Measurements from ENCODE around the gene NBEAL2.
"Not testable (repeated sequence)": the region's sequence is repeated elsewhere in the genome, so short reads cannot be mapped to it uniquely, and the experiment has no call there.

Gene NBEAL2

GRCh38 chr3:47019201-47019600 is 39.7 kb downstream of the NBEAL2 start:
- no peak for TF ChIP-seq CTCF (IDR thresholded peaks at IDR 0.05; ENCODE audit: insufficient read depth, low read depth, low read length, missing control alignments)
- no peak overlapping the region for H3K4me3 ChIP-seq (ENCODE audit: low read depth, low read length)
- DNase-seq (ENCODE audit: low read depth), result peak; percentile 82

DNA sequence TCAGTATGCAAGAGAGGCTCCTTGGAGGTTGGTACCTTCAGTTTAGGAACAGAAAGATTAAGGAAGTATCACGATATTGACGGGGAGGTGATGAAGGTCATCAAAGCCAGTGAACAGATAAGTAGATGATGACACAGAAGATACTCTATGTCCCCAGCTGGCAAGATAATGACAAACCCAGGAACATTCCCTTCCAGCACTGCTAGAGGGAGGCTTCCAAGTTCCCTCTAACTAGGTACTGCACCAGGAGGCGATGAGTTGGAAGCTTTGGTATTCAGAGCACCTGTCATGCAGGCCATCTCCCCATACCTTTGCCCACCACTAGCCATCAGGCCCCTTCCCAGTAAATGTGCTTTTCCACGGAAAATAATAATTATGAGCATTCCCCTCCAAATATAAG is 40.8 kb downstream of the NBEAL2 start:
- no peak overlapping the region for H3K4me3 ChIP-seq (ENCODE audit: low read depth, low read length)
- TF ChIP-seq CTCF (IDR thresholded peaks at IDR 0.05; ENCODE audit: insufficient read depth, low read depth, low read length, missing control alignments), result no peak
- DNase-seq (ENCODE audit: low read depth), result no peak

DNA sequence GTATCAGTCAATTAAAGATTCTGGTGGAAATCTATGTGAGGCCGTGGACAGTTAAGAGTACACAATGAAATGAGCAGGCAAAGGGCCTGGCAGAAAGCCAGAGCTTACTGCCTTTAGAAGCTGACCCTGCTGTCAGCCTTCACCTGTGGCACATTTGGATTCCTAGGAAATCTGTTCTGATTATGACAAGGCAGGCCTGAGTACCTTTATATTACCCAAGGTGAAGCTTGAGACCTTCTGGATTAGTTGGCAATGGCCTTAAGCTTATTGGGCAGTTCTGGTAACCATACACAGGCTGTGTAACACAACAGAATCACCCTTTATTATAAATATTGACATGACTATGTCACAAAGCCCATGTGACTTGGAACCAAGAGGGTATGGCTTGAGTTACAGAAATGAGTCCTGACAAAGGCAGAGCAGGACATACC is 43.2 kb downstream of the NBEAL2 start:
- H3K4me3 ChIP-seq (ENCODE audit: low read depth, low read length), result no peak overlapping the region
- no peak for TF ChIP-seq CTCF (IDR thresholded peaks at IDR 0.05; ENCODE audit: insufficient read depth, low read depth, low read length, missing control alignments)
- no peak for DNase-seq (ENCODE audit: low read depth)

DNA sequence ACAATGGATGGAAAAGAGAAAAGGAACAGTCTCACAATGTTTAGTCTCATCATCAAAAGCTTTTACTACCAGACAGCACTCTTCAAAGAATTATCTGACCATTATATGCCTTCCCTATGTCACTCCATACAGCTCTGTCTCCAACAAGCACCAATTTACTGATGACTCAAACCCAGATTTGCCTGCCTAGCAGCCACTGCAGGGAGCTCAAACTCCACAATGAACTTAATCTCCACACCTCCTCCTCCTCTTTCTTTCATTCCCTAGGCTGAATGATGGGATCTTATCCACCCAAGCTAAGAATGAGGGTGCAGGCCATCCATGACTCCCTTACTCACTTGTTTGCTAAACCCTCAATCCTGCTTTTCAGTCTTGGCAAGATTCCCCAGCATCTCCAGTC is 45.5 kb downstream of the NBEAL2 start:
- no peak for DNase-seq (ENCODE audit: low read depth)
- H3K4me3 ChIP-seq (ENCODE audit: low read depth, low read length), result no peak overlapping the region
- TF ChIP-seq CTCF (IDR thresholded peaks at IDR 0.05; ENCODE audit: insufficient read depth, low read depth, low read length, missing control alignments), result no peak

DNA sequence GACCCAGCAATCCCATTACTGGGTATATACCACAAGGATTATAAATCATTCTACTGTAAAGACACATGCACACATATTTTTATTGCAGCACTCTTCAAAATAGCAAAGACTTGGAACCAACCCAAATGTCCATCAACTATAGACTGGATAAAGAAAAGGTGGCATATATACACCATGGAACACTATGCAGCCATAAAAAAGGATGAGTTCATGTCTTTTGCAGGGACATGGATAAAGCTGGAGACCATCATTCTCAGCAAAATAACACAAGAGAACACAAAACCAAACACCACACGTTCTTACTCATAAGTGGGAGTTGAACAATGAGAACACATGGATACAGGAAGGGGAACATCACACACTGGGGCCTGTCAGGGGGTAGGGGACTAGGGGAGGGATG is 47.0 kb downstream of the NBEAL2 start:
- DNase-seq (ENCODE audit: low read depth); H3K4me3 ChIP-seq (ENCODE audit: low read depth, low read length): not testable (repeated sequence)

- DNase-seq (ENCODE audit: low read depth), result no peak
Observed at GRCh38 chr3:47028146-47028545, 48.7 kb downstream of the NBEAL2 start.

GRCh38 chr3:47028667-47029066 is 49.2 kb downstream of the NBEAL2 start:
- DNase-seq (ENCODE audit: low read depth), result no peak
- no peak overlapping the region for H3K4me3 ChIP-seq (ENCODE audit: low read depth, low read length)
- no peak for TF ChIP-seq CTCF (IDR thresholded peaks at IDR 0.05; ENCODE audit: insufficient read depth, low read depth, low read length, missing control alignments)

More at GRCh38 chr3:47028146-47028545, 48.7 kb downstream of the NBEAL2 start:
- TF ChIP-seq CTCF (IDR thresholded peaks at IDR 0.05; ENCODE audit: insufficient read depth, low read depth, low read length, missing control alignments), result no peak
- H3K4me3 ChIP-seq (ENCODE audit: low read depth, low read length), result no peak overlapping the region

- not testable (repeated sequence) for H3K4me3 ChIP-seq (ENCODE audit: low read depth, low read length); DNase-seq (ENCODE audit: low read depth)
Observed at GRCh38 chr3:47031041-47031440, 51.6 kb downstream of the NBEAL2 start.

All from GM12865 (cell line).